Thyroid gland (tissue), 4 donors: ENCODE data around the gene HIP1. TPM values are rescaled to one million over a fixed set of nuclear protein-coding genes. Genes with fewer than 3 reads are reported as not detected.

Experiments
- DNase-seq, 2 donors: peaks; one replicate each; pipeline ENCODE4 v3.0.0-alpha.2; 2019
- H3K27ac ChIP-seq, 3 donors: fragments of 200-600 bp; sonication (generic); 1 replicate in 2 of 3; 2 replicates in 1 of 3; pipeline ENCODE4 v1.5.1; 2016 to 2019; ENCODE audit warnings: mild to moderate bottlenecking in 1 of 3, moderate library complexity in 1 of 3
- H3K27me3 ChIP-seq: fragments of 200-600 bp; sonication (generic); one replicate; pipeline ENCODE4 v1.5.1; 2019
- H3K36me3 ChIP-seq, 2 donors: fragments of 200-600 bp; sonication (generic); one replicate each; pipeline ENCODE4 v1.5.1; 2016 to 2019
- H3K4me1 ChIP-seq, 2 donors: fragments of 200-600 bp; sonication (generic); one replicate each; pipeline ENCODE4 v1.5.1; 2017 to 2019
- H3K4me3 ChIP-seq, 3 donors: fragments of 200-600 bp; sonication (generic); replicated peaks in 1 of 3; 1 replicate in 2 of 3; 2 replicates in 1 of 3; pipeline ENCODE4 v1.5.1; 2016; ENCODE audit warnings: mild to moderate bottlenecking in 1 of 3
- H3K9me3 ChIP-seq: fragments of 200-600 bp; sonication (generic); one replicate; pipeline ENCODE4 v1.5.1; 2017
- POLR2A ChIP-seq, 2 donors: fragments of 450-650 bp; IDR thresholded peaks; one replicate each; pipeline ENCODE4 v1.6.1; 2017; ENCODE audit warnings: antibody characterized with exemption in 2 of 2, mild to moderate bottlenecking in 2 of 2, moderate library complexity in 1 of 2
- WGBS, 2 donors: methylation state at CpG; one replicate each; pipeline ENCODE4 v1.1.5; 2017; 5-methylcytosine and 5-hydroxymethylcytosine counted together
- intact Hi-C: fragments of 100-400 bp; cut with DNase I; formaldehyde crosslinking; loops from one replicate; pipeline ENCODE4 v1.15.1; 2023
- total RNA-seq, 4 donors: library from RNA; depleted of rRNA; stranded (reverse); fragments of >200 nt; gene quantifications; one replicate each; pipeline ENCODE4 v1.2.3, GENCODE V29; 2016
- TF ChIP-seq, protein P1 (sequence below), 6 experiments: fragments of 200-600 bp in 3 of 6; fragments of 450-650 bp in 3 of 6; sonication (generic) in 3 of 6; IDR thresholded peaks; one replicate each; pipeline ENCODE4 v1.5.1; 2016 to 2019; ENCODE audit warnings: antibody characterized with exemption in 6 of 6, mild to moderate bottlenecking in 2 of 6, inconsistent platforms in 1 of 6, moderate library complexity in 1 of 6

HIP1 gene
- total RNA-seq, 4 donors from 2014 or later, result 25.4 to 39.6 (median 28.1) TPM

DNA sequence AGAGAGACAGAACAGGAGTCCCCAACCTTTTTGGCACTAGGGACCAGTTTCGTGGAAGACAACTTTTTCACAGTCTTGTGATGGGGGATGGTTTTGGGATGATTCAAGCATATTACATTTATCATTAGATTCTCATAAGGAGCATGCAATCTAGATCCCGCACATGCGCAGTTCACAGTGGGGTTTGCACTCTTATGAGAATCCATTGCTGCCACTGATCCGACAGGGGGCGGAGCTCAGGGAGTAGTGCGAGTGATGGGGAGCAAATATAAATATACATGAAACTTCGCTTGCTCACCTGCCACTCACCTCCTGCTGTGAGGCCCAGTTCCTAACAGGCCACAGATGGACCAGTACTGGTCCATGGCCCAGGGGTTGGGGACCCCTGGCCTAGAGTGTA is 19.1 kb upstream of the HIP1 start:
- WGBS, 2 donors, result 89 to 92% methylated on average over 7 of the region's 7 CpGs
- H3K4me1 ChIP-seq, result no peaks in the 10 kb centered on the region
- no peak for TF ChIP-seq POLR2A (IDR thresholded peaks at IDR 0.05)
- TF ChIP-seq, protein P1, sequence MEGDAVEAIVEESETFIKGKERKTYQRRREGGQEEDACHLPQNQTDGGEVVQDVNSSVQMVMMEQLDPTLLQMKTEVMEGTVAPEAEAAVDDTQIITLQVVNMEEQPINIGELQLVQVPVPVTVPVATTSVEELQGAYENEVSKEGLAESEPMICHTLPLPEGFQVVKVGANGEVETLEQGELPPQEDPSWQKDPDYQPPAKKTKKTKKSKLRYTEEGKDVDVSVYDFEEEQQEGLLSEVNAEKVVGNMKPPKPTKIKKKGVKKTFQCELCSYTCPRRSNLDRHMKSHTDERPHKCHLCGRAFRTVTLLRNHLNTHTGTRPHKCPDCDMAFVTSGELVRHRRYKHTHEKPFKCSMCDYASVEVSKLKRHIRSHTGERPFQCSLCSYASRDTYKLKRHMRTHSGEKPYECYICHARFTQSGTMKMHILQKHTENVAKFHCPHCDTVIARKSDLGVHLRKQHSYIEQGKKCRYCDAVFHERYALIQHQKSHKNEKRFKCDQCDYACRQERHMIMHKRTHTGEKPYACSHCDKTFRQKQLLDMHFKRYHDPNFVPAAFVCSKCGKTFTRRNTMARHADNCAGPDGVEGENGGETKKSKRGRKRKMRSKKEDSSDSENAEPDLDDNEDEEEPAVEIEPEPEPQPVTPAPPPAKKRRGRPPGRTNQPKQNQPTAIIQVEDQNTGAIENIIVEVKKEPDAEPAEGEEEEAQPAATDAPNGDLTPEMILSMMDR (IDR thresholded peaks at IDR 0.05), result no peak
- H3K27ac ChIP-seq, result no peak overlapping the region
- H3K27me3 ChIP-seq, result no peaks in the 10 kb centered on the region
- H3K9me3 ChIP-seq, result no peaks in the 10 kb centered on the region
- intact Hi-C loops, result no loop called here
- H3K4me3 ChIP-seq, result no peak overlapping the region
- H3K36me3 ChIP-seq, result no peaks in the 10 kb centered on the region
- no peak for DNase-seq

DNA sequence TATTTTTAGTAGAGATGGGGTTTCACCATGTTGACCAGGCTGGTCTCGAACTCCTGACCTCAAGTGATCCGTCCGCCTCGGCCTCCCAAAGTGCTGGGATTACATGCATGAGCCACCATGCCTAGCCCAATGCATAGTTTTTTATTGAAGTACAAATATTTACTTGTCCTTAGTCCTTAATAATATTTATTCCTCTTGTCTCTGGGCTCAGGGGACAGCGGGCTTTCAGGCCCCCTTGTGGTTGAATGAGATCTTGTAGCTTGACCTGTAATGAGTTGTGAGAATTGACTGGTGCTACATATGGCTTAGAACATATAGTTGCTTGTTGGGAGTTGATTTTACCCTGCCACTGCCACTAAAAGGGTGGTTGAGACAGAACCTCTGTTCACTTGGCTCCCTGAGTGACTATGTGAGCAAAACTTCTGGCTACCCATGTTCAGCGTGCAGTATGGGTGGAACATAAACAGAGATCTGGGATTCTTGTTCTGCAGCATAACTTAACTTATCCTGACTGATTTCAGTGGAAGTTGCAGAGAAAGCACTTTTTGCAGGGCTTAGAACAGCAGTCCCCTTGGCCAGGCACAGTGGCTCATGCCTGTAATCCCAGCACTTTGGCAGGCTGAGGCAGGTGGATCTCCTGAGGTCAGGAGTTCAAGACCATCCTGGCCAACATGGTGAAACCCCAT is 18.4 kb upstream of the HIP1 start:
- Histone ChIP-seq H3K36me3 (no peaks in the 10 kb centered on the region), H3K27ac (no peak overlapping the region), H3K27me3 (no peaks in the 10 kb centered on the region), H3K4me1 (no peaks in the 10 kb centered on the region), H3K4me3 (no peak overlapping the region), H3K9me3 (no peaks in the 10 kb centered on the region)
- intact Hi-C loops, result no loop called here
- DNase-seq, result no peak
- whole genome bisulfite sequencing, 2 donors, result 82% methylated on average over 6 of the region's 6 CpGs
- no peak for TF ChIP-seq POLR2A (IDR thresholded peaks at IDR 0.05)
- TF ChIP-seq, protein P1 (IDR thresholded peaks at IDR 0.05), result peak in 1 of 6 experiments; percentile 7

DNA sequence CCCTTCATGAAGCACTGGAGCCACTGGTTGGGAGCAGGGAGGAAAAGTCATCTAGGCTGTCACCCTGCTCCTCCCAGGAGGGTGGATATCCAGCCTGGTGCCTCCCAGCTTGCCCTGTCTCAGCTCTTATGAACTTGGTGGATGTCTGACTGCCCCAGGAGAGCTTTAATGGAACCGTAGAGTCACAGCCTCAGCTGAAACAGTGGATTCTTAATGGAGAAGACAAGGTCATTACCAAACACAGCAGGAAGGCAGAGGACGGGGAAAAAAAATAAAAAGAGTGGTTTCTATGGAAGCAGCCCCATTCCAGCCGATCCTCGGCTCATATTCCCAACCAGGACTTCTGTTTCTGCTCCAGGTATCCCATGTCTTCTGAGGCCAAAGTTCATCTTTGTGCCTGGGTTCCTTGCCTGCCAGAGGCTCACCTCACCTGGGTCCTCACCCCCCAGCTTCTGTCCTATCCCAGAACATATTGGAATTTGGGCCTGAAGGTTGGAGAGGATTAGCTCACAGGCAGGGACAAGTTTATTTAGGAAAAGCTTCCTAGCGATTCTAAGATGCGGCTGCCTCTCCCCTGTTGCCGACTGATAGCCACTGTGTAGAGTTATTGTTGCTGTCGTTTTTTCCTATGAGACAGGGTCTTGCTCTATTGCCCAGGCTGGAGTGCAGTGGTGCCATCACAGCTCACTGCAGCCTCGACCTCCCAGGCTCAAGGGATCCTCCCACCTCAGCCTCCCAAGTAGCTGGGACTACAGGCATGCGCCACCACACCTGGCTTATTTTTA is 17.7 kb upstream of the HIP1 start:
- Histone ChIP-seq H3K4me1 (no peaks in the 10 kb centered on the region), H3K36me3 (no peaks in the 10 kb centered on the region), H3K27ac (no peak overlapping the region), H3K9me3 (no peaks in the 10 kb centered on the region), H3K27me3 (no peaks in the 10 kb centered on the region), H3K4me3 (no peak overlapping the region)
- DNase-seq, result no peak
- intact Hi-C loops, result no loop called here
- 59 to 62% methylated on average over 10 of the region's 10 CpGs for WGBS, 2 donors
- TF ChIP-seq, protein P1 (IDR thresholded peaks at IDR 0.05), result no peak
- TF ChIP-seq POLR2A (IDR thresholded peaks at IDR 0.05), result no peak

DNA sequence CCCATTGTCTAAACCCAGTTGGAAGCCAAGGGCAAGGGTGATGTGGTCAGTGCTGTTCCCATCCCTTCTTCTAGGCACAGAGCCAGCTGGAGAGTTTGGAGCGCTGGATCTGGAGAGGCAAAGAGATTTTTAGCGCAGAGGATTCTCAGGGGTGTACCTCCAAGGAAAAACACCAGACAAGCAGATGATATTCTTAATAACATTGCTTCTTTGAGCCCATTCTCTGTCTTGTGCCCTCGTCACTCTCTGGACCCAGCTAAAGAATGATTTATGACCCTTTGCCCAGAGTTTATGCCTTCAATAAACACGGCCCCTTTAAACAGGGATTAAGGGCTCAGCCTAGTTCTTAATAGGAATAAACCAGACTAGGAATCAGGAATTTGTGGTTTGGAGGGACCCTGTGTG is 4.7 kb upstream of the HIP1 start:
- no peaks in the 10 kb centered on the region for H3K27me3 ChIP-seq
- TF ChIP-seq POLR2A (IDR thresholded peaks at IDR 0.05), result no peak
- TF ChIP-seq, protein P1 (IDR thresholded peaks at IDR 0.05), result no peak
- H3K4me1 ChIP-seq, result no peaks in the 10 kb centered on the region
- no peaks in the 10 kb centered on the region for H3K9me3 ChIP-seq
- no peak for DNase-seq
- no peak overlapping the region for H3K27ac ChIP-seq
- no peak overlapping the region for H3K4me3 ChIP-seq
- intact Hi-C loops, result no loop called here
- 58 to 67% methylated on average over 4 of the region's 4 CpGs for WGBS, 2 donors
- H3K36me3 ChIP-seq, result no peaks in the 10 kb centered on the region
